ENCODE data around the gene ASTN2.

ASTN2 gene

GRCh38 chr9:117296453-117296852 is 118.4 kb downstream of the ASTN2 start:
- DNase-seq: no peak

GRCh38 chr9:117293206-117294114 is 121.4 kb downstream of the ASTN2 start:
- no peak for DNase-seq

GRCh38 chr9:117290856-117291622 is 123.8 kb downstream of the ASTN2 start:
- DNase-seq: no peak

GRCh38 chr9:117290306-117290840 is 124.5 kb downstream of the ASTN2 start:
- no peak for DNase-seq

GRCh38 chr9:117286245-117286644 is 128.6 kb downstream of the ASTN2 start:
- no peak for DNase-seq

- DNase-seq: no peak
These were observed 130.4 kb downstream of the ASTN2 start for GRCh38 chr9:117284414-117284813.

GRCh38 chr9:117282541-117282940 is 132.3 kb downstream of the ASTN2 start:
- DNase-seq: no peak

GRCh38 chr9:117278471-117279035 is 136.3 kb downstream of the ASTN2 start:
- no peak for DNase-seq

- no peak for DNase-seq
These were observed 136.8 kb downstream of the ASTN2 start for GRCh38 chr9:117278020-117278419.

- no peak for DNase-seq
These were observed 138.4 kb downstream of the ASTN2 start for GRCh38 chr9:117276444-117276843.

GRCh38 chr9:117273612-117274011 is 141.2 kb downstream of the ASTN2 start:
- DNase-seq: no peak

- DNase-seq: no peak
These were observed 145.9 kb downstream of the ASTN2 start for GRCh38 chr9:117268847-117269446.

- no peak for DNase-seq
These were observed 147.9 kb downstream of the ASTN2 start for GRCh38 chr9:117266855-117267497.

GRCh38 chr9:117265253-117265652 is 149.6 kb downstream of the ASTN2 start:
- DNase-seq: no peak

- DNase-seq: no peak
These were observed 156.5 kb downstream of the ASTN2 start for GRCh38 chr9:117258184-117258866.

GRCh38 chr9:117253261-117253660 is 161.6 kb downstream of the ASTN2 start:
- no peak for DNase-seq

GRCh38 chr9:117250610-117251215 is 164.1 kb downstream of the ASTN2 start:
- no peak for DNase-seq

GRCh38 chr9:117249799-117250198 is 165.1 kb downstream of the ASTN2 start:
- DNase-seq: no peak

- no peak for DNase-seq
These were observed 167.6 kb downstream of the ASTN2 start for GRCh38 chr9:117247266-117247665.

- DNase-seq: no peak
These were observed 169.6 kb downstream of the ASTN2 start for GRCh38 chr9:117245175-117245829.

GRCh38 chr9:117242082-117242481 is 172.8 kb downstream of the ASTN2 start:
- DNase-seq: no peak
